ENCODE results near the gene CPB2.

CPB2 gene

GRCh38 chr13:46057256-46058015, 47.4 kb downstream of the CPB2 start:
- intact Hi-C loops (cut with DNase I) = no loop called here
- DNase-seq = no peak

GRCh38 chr13:46053162-46054012, 51.4 kb downstream of the CPB2 start:
- no peak for DNase-seq
- intact Hi-C loops (cut with DNase I) = loop anchor here (5.0 kb wide), 1 partner anchor 74 kb away; no protein-coding TSS in a partner anchor

GRCh38 chr13:46052319-46053161, 52.3 kb downstream of the CPB2 start, which contains the start of gene ZC3H13:
Gene ZC3H13, minus strand, starts transcription at chr13:46052746. Its CDS starts 7,239 bp downstream, at chr13:46045507.
- peak; percentile 93 to 99 (median 96) for DNase-seq
- intact Hi-C loops (cut with DNase I) = loop anchor here (5.0 kb wide), 1 partner anchor 75 kb away; no protein-coding TSS in a partner anchor

- DNase-seq = no peak
- intact Hi-C loops (cut with DNase I) = loop anchor here (5.0 kb wide), 1 partner anchor 75 kb away; no protein-coding TSS in a partner anchor
Measured at GRCh38 chr13:46051968-46052318, 52.9 kb downstream of the CPB2 start.

- no peak for DNase-seq
- intact Hi-C loops (cut with DNase I) = loop anchor here (5.0 kb wide), 1 partner anchor 77 kb away; no protein-coding TSS in a partner anchor
Measured at GRCh38 chr13:46050771-46051170, 54.1 kb downstream of the CPB2 start.

GRCh38 chr13:46045424-46045823, 59.4 kb downstream of the CPB2 start:
- intact Hi-C loops (cut with DNase I) = no loop called here

GRCh38 chr13:46043647-46044046, 61.2 kb downstream of the CPB2 start:
- intact Hi-C loops (cut with DNase I) = no loop called here
- no peak for DNase-seq

More at GRCh38 chr13:46045424-46045823, 59.4 kb downstream of the CPB2 start:
- DNase-seq = no peak

DNA sequence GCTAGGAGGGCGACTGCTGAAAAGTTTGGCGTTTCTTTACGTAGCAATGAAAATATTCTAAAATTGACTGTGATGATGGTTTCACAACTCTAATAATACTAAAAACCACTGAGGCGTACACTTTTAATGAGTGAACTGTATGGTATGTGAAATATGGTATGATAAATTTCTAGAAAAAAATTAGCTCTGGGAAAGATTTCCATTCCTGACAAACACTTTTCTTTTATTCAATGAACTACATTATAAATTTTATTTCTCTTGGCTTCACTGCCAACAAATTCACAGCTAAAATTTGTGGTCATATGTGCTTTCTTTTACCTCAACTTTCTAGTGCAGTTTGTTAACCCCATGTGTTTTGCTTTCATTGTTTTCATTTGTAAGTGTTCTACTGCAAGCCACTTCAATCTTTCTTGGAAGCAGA, 63.4 kb downstream of the CPB2 start:
- no peak for DNase-seq
- intact Hi-C loops (cut with DNase I) = no loop called here

- no peak for DNase-seq
- intact Hi-C loops (cut with DNase I) = no loop called here
Measured at GRCh38 chr13:46040763-46041162, 64.1 kb downstream of the CPB2 start.

- intact Hi-C loops (cut with DNase I) = no loop called here
- no peak for DNase-seq
Measured at GRCh38 chr13:46039411-46040182, 65.2 kb downstream of the CPB2 start.

- intact Hi-C loops (cut with DNase I) = no loop called here
- DNase-seq = no peak
Measured at GRCh38 chr13:46038296-46038695, 66.5 kb downstream of the CPB2 start.

GRCh38 chr13:46035066-46035465, 69.8 kb downstream of the CPB2 start:
- intact Hi-C loops (cut with DNase I) = no loop called here
- no peak for DNase-seq

- intact Hi-C loops (cut with DNase I) = no loop called here
- no peak for DNase-seq
Measured at GRCh38 chr13:46032341-46032740, 72.5 kb downstream of the CPB2 start.

DNA sequence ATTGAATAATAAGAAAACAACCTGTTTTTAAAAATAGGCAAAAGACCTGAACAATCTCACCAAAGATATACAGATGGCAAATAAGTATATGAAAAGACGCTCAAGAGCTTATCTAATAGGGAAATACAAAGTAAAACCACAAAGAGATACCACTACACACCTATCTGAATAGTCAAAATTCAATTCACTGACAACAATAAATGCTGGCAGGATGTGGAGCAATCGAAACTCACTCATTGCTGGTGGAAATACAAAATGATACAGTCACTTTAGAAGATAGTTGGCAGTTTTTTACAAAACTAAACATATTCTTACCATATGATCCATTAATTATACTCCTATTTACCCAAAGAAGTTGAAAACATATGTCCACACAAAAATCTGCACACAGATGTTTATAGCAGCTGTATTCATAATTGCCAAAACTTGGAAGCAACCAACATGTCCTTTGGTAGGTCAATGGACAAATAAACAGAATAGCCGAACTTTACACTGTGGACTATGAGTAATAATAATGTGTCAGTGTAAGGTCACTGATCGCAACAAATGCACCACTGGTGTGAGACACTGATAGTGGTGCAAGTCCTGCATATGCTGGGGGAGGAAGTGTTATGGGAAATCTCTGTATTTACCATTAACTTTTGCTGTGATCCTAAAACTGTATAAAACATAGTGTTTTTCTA, 73.1 kb downstream of the CPB2 start:
- intact Hi-C loops (cut with DNase I) = no loop called here
- no peak for DNase-seq

- DNase-seq = no peak
- intact Hi-C loops (cut with DNase I) = no loop called here
Measured at GRCh38 chr13:46025157-46025556, 79.7 kb downstream of the CPB2 start.

GRCh38 chr13:46022481-46022880, 82.4 kb downstream of the CPB2 start:
- intact Hi-C loops (cut with DNase I) = no loop called here
- DNase-seq = no peak

DNA sequence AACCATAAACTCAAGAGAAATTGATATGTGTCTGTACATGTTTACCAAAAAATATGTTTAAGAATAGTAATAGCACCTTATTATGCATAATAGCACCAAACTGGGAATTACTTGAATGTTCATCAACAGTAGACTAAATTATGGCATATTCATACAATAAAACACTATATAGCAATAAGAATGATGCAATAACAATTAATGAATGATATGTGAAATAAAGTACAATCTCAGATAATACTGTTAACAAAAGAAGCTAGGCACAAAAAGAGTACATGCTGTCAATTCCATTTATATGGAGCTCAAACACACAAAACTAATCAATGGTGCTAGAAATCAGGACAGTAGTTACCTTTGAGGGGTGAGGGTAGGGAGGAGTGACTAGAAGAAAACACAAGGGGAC, 88.6 kb downstream of the CPB2 start:
- intact Hi-C loops (cut with DNase I) = no loop called here
- no peak for DNase-seq

- intact Hi-C loops (cut with DNase I) = no loop called here
Measured at GRCh38 chr13:46015366-46015765, 89.5 kb downstream of the CPB2 start.

DNA sequence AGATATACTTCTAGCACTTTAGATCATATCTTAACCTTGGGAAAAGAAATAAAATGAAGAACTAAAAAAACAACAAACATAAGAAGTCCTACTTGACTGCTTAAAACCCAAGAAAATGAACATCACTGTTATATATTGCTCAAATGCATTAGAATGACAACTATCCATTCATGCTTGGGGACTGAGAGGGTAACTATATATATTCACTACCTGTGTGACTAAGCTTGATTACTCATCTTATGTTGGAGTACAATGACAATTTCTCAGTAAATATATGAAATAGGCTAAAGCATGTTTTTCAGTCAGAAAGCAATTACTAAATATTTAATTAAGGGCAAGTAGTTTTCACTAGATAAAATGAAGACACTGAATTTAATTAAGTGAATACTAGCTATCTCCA, 92.4 kb downstream of the CPB2 start:
- DNase-seq = no peak
- intact Hi-C loops (cut with DNase I) = no loop called here

More at GRCh38 chr13:46015366-46015765, 89.5 kb downstream of the CPB2 start:
- DNase-seq = no peak
